GM20431 (cell line): Measurements from ENCODE around the gene EVA1B.

Experiments
- in situ Hi-C: fragments of 300-500 bp; cut with MseI, MboI; formaldehyde crosslinking; loops from one replicate; pipeline ENCODE4 v1.15.0; 2020; ENCODE audit warnings: low sequenced_read_pairs; ENCODE audit not compliant: unreplicated experiment

The EVA1B gene

GRCh38 chr1:36322041-36322785 lies 1.2 kb downstream of the EVA1B start:
- in situ Hi-C loops: no loop called here

- in situ Hi-C loops: no loop called here
These were observed 2.1 kb downstream of the EVA1B start for GRCh38 chr1:36321119-36321951.

- in situ Hi-C loops: no loop called here
These were observed 2.7 kb downstream of the EVA1B start for GRCh38 chr1:36320767-36321118.

- in situ Hi-C loops: no loop called here
These were observed 3.1 kb downstream of the EVA1B start for GRCh38 chr1:36320291-36320761.

- in situ Hi-C loops: no loop called here
These were observed 14.0 kb downstream of the EVA1B start for GRCh38 chr1:36309397-36309796.

GRCh38 chr1:36307601-36308330 lies 15.7 kb downstream of the EVA1B start:
- in situ Hi-C loops: no loop called here

GRCh38 chr1:36306902-36307456 lies 16.5 kb downstream of the EVA1B start:
- in situ Hi-C loops: no loop called here

GRCh38 chr1:36306210-36306901 lies 17.1 kb downstream of the EVA1B start, which contains the start of gene SH3D21:
TSS of gene SH3D21 (plus strand) at chr1:36306368. CDS start at chr1:36306421, 53 bp downstream.
- in situ Hi-C loops: no loop called here

- in situ Hi-C loops: no loop called here
These were observed 17.6 kb downstream of the EVA1B start for GRCh38 chr1:36305915-36306209.

GRCh38 chr1:36304970-36305914 lies 18.2 kb downstream of the EVA1B start:
- in situ Hi-C loops: no loop called here

- in situ Hi-C loops: no loop called here
These were observed 18.9 kb downstream of the EVA1B start for GRCh38 chr1:36304521-36304920.

- in situ Hi-C loops: no loop called here
These were observed 19.6 kb downstream of the EVA1B start for GRCh38 chr1:36303650-36304360.

- in situ Hi-C loops: no loop called here
These were observed 20.2 kb downstream of the EVA1B start for GRCh38 chr1:36303244-36303643.

- in situ Hi-C loops: no loop called here
These were observed 22.2 kb downstream of the EVA1B start for GRCh38 chr1:36301220-36301619.

GRCh38 chr1:36300526-36300925 lies 22.9 kb downstream of the EVA1B start:
- in situ Hi-C loops: no loop called here

- in situ Hi-C loops: no loop called here
These were observed 24.8 kb downstream of the EVA1B start for GRCh38 chr1:36298640-36299039.

- in situ Hi-C loops: no loop called here
These were observed 26.4 kb downstream of the EVA1B start for GRCh38 chr1:36297062-36297461.

- in situ Hi-C loops: no loop called here
These were observed 28.1 kb downstream of the EVA1B start for GRCh38 chr1:36295390-36295789.
